Medulla oblongata (tissue), 1 donor: ENCODE results near the gene SGK2.
"Not testable (repeated sequence)": the region's sequence is repeated elsewhere in the genome, so short reads cannot be mapped to it uniquely, and the experiment has no call there.

Experiments used
- DNase-seq: peaks from one replicate; pipeline ENCODE4 v3.0.0-alpha.2; 2015; ENCODE audit errors: extremely low spot score

SGK2 gene

GRCh38 chr20:43563429-43563828, 4.6 kb downstream of the SGK2 start:
- no peak for DNase-seq

- DNase-seq: no peak
Observed at GRCh38 chr20:43563991-43564390, 5.2 kb downstream of the SGK2 start.

- no peak for DNase-seq
Observed at GRCh38 chr20:43564455-43564854, 5.6 kb downstream of the SGK2 start.

- DNase-seq: peak; percentile 90
Observed at GRCh38 chr20:43564993-43565757, 6.3 kb downstream of the SGK2 start.

GRCh38 chr20:43565758-43566104, 6.9 kb downstream of the SGK2 start:
- DNase-seq: peak; percentile 62

- DNase-seq: no peak
Observed at GRCh38 chr20:43567477-43567876, 8.7 kb downstream of the SGK2 start.

GRCh38 chr20:43568706-43569105, 9.9 kb downstream of the SGK2 start:
- no peak for DNase-seq

- no peak for DNase-seq
Observed at GRCh38 chr20:43569282-43569681, 10.5 kb downstream of the SGK2 start.

- no peak for DNase-seq
Observed at GRCh38 chr20:43570496-43570895, 11.7 kb downstream of the SGK2 start.

- DNase-seq: no peak
Observed at GRCh38 chr20:43571310-43571709, 12.5 kb downstream of the SGK2 start.

GRCh38 chr20:43571771-43572170, 12.9 kb downstream of the SGK2 start:
- no peak for DNase-seq

GRCh38 chr20:43572891-43573290, 14.1 kb downstream of the SGK2 start:
- no peak for DNase-seq

- no peak for DNase-seq
Observed at GRCh38 chr20:43576108-43576507, 17.3 kb downstream of the SGK2 start.

GRCh38 chr20:43579861-43580793, 21.3 kb downstream of the SGK2 start:
- DNase-seq: no peak

GRCh38 chr20:43583133-43583864, 24.5 kb downstream of the SGK2 start:
- no peak for DNase-seq

GRCh38 chr20:43583982-43584432, 25.2 kb downstream of the SGK2 start:
- peak; percentile 82 for DNase-seq

- no peak for DNase-seq
Observed at GRCh38 chr20:43584448-43585136, 25.8 kb downstream of the SGK2 start.

GRCh38 chr20:43586641-43587040, 27.8 kb downstream of the SGK2 start:
- DNase-seq: peak; percentile 61

- DNase-seq: not testable (repeated sequence)
Observed at GRCh38 chr20:43588526-43588925, 29.7 kb downstream of the SGK2 start.

GRCh38 chr20:43590036-43590391, 31.2 kb downstream of the SGK2 start:
- DNase-seq: peak; percentile 13
